ENCODE results near the gene CIT. TPM values are rescaled to one million over a fixed set of nuclear protein-coding genes. Genes with fewer than 3 reads are reported as not detected.
A peak's percentile ranks its signal among the peaks of the same experiment; 100 is the strongest.

CIT gene
- total and polyA plus RNA-seq, 2 donors (not counting 1 experiment from before 2014, with no cell fraction given): 6.8 to 25.4 TPM

GRCh38 chr12:119652665-119653064, 224.5 kb downstream of the CIT start:
- no peaks in the 10 kb centered on the region for H4K20me1 ChIP-seq (ENCODE audit: control insufficient read depth, extremely low read depth, insufficient read depth, low read length)

GRCh38 chr12:119649202-119649808, 227.8 kb downstream of the CIT start:
- no peaks in the 10 kb centered on the region for H3K36me3 ChIP-seq (ENCODE audit: control insufficient read depth, insufficient read depth, low read length)
- no peaks in the 10 kb centered on the region for H4K20me1 ChIP-seq (ENCODE audit: control insufficient read depth, extremely low read depth, insufficient read depth, low read length)
- no peaks in the 10 kb centered on the region for H3K4me1 ChIP-seq (ENCODE audit: control insufficient read depth, extremely low read depth, insufficient read depth, low read length)
- no peak overlapping the region for H2AFZ ChIP-seq (ENCODE audit: low read length)
- no peak overlapping the region for H3K27ac ChIP-seq (ENCODE audit: insufficient read depth, low read length)
- no peaks in the 10 kb centered on the region for H3K79me2 ChIP-seq (ENCODE audit: control insufficient read depth, insufficient read depth, low read length)
- no peaks in the 10 kb centered on the region for H3K27me3 ChIP-seq (ENCODE audit: control insufficient read depth, insufficient read depth, low read length)
- H3K9ac ChIP-seq (ENCODE audit: insufficient read depth, low read length): no peak overlapping the region
- no peak overlapping the region for H3K4me2 ChIP-seq (ENCODE audit: extremely low read depth, insufficient read depth, low read length)
- no peak overlapping the region for H3K4me3 ChIP-seq (replicated peaks in 1 of 4; ENCODE audit: control extremely low read depth in 1 of 4, insufficient read depth in 1 of 4, low read depth in 3 of 4, low read length in 4 of 4)
- TF ChIP-seq CTCF (conservative IDR thresholded peaks at IDR 0.05 in 1 of 2, IDR thresholded peaks at IDR 0.05 in 1 of 2; ENCODE audit: low read depth in 1 of 2, low read length in 2 of 2): peak in 1 of 2 donors; percentile 62
- no peak for TF ChIP-seq EZH2 (IDR thresholded peaks at IDR 0.05; ENCODE audit: low read length, missing control alignments)
- DNase-seq (ENCODE audit: low read depth in 2 of 2): no peak
- no peaks in the 10 kb centered on the region for H3K9me3 ChIP-seq (ENCODE audit: control insufficient read depth, insufficient read depth, low read depth, low read length)

More at GRCh38 chr12:119652665-119653064, 224.5 kb downstream of the CIT start:
- no peak overlapping the region for H3K9ac ChIP-seq (ENCODE audit: insufficient read depth, low read length)
- no peak overlapping the region for H3K27ac ChIP-seq (ENCODE audit: insufficient read depth, low read length)
- no peaks in the 10 kb centered on the region for H3K27me3 ChIP-seq (ENCODE audit: control insufficient read depth, insufficient read depth, low read length)
- no peak overlapping the region for H2AFZ ChIP-seq (ENCODE audit: low read length)
- H3K36me3 ChIP-seq (ENCODE audit: control insufficient read depth, insufficient read depth, low read length): no peaks in the 10 kb centered on the region
- no peaks in the 10 kb centered on the region for H3K79me2 ChIP-seq (ENCODE audit: control insufficient read depth, insufficient read depth, low read length)
- no peaks in the 10 kb centered on the region for H3K4me1 ChIP-seq (ENCODE audit: control insufficient read depth, extremely low read depth, insufficient read depth, low read length)
- no peak overlapping the region for H3K4me2 ChIP-seq (ENCODE audit: extremely low read depth, insufficient read depth, low read length)
- no peak for TF ChIP-seq EZH2 (IDR thresholded peaks at IDR 0.05; ENCODE audit: low read length, missing control alignments)
- TF ChIP-seq CTCF (conservative IDR thresholded peaks at IDR 0.05 in 1 of 2, IDR thresholded peaks at IDR 0.05 in 1 of 2; ENCODE audit: low read depth in 1 of 2, low read length in 2 of 2): no peak
- no peak for DNase-seq (ENCODE audit: low read depth in 2 of 2)
- H3K9me3 ChIP-seq (ENCODE audit: control insufficient read depth, insufficient read depth, low read depth, low read length): no peaks in the 10 kb centered on the region
- no peak overlapping the region for H3K4me3 ChIP-seq (replicated peaks in 1 of 4; ENCODE audit: control extremely low read depth in 1 of 4, insufficient read depth in 1 of 4, low read depth in 3 of 4, low read length in 4 of 4)

- H4K20me1 ChIP-seq (ENCODE audit: control insufficient read depth, extremely low read depth, insufficient read depth, low read length): no peaks in the 10 kb centered on the region
- H3K79me2 ChIP-seq (ENCODE audit: control insufficient read depth, insufficient read depth, low read length): no peaks in the 10 kb centered on the region
- no peaks in the 10 kb centered on the region for H3K36me3 ChIP-seq (ENCODE audit: control insufficient read depth, insufficient read depth, low read length)
- H3K9ac ChIP-seq (ENCODE audit: insufficient read depth, low read length): no peak overlapping the region
- no peaks in the 10 kb centered on the region for H3K27me3 ChIP-seq (ENCODE audit: control insufficient read depth, insufficient read depth, low read length)
- TF ChIP-seq EZH2 (IDR thresholded peaks at IDR 0.05; ENCODE audit: low read length, missing control alignments) (no peak), CTCF (conservative IDR thresholded peaks at IDR 0.05 in 1 of 2, IDR thresholded peaks at IDR 0.05 in 1 of 2; ENCODE audit: low read depth in 1 of 2, low read length in 2 of 2) (no peak)
- H3K4me3 ChIP-seq (replicated peaks in 1 of 4; ENCODE audit: control extremely low read depth in 1 of 4, insufficient read depth in 1 of 4, low read depth in 3 of 4, low read length in 4 of 4): no peak overlapping the region
- H3K4me1 ChIP-seq (ENCODE audit: control insufficient read depth, extremely low read depth, insufficient read depth, low read length): no peaks in the 10 kb centered on the region
- H3K9me3 ChIP-seq (ENCODE audit: control insufficient read depth, insufficient read depth, low read depth, low read length): no peaks in the 10 kb centered on the region
- H2AFZ ChIP-seq (ENCODE audit: low read length): no peak overlapping the region
- no peak overlapping the region for H3K27ac ChIP-seq (ENCODE audit: insufficient read depth, low read length)
- no peak overlapping the region for H3K4me2 ChIP-seq (ENCODE audit: extremely low read depth, insufficient read depth, low read length)
- no peak for DNase-seq (ENCODE audit: low read depth in 2 of 2)
These were observed 231.5 kb downstream of the CIT start for GRCh38 chr12:119645535-119646059.

Measured in fibroblast of lung (primary cell).